Gastrocnemius medialis (tissue), 4 donors: ENCODE data around the gene ANTKMT. TPM values are rescaled to one million over a fixed set of nuclear protein-coding genes. Genes with fewer than 3 reads are reported as not detected.

Experiments used
- ATAC-seq, 2 donors: fragments of 150-250 bp; one replicate each; pipeline ENCODE4 v1.9.1; 2016
- DNase-seq, 2 donors: peaks; one replicate each; pipeline ENCODE4 v3.0.0-alpha.2; 2019
- H3K27ac ChIP-seq, 4 donors: fragments of 200-600 bp; sonication (generic); 1 replicate in 1 of 4; 2 replicates in 3 of 4; pipeline ENCODE4 v1.5.1; 2016 to 2018; ENCODE audit warnings: mild to moderate bottlenecking in 2 of 4, moderate library complexity in 1 of 4
- H3K27me3 ChIP-seq, 3 donors: fragments of 200-600 bp; sonication (generic) in 2 of 3; 1 replicate in 1 of 3; 2 replicates in 2 of 3; pipeline versions ENCODE4 v1.5.1 to v1.6.0; 2016 to 2019; ENCODE audit warnings: mild to moderate bottlenecking in 1 of 3, moderate library complexity in 1 of 3
- H3K36me3 ChIP-seq, 2 donors: fragments of 200-600 bp; sonication (generic) in 1 of 2; one replicate each; pipeline ENCODE4 v1.5.1; 2017 to 2018
- H3K4me1 ChIP-seq, 2 donors: fragments of 200-600 bp; sonication (generic) in 1 of 2; one replicate each; pipeline ENCODE4 v1.5.1; 2016 to 2017; ENCODE audit warnings: mild to moderate bottlenecking in 2 of 2
- H3K4me3 ChIP-seq, 4 donors: fragments of 200-600 bp; sonication (generic) in 3 of 4; 1 replicate in 1 of 4; 2 replicates in 3 of 4; pipeline ENCODE4 v1.5.1; 2016 to 2019; ENCODE audit warnings: mild to moderate bottlenecking in 2 of 4
- H3K9me3 ChIP-seq, 3 donors: fragments of 200-600 bp; sonication (generic) in 2 of 3; 1 replicate in 1 of 3; 2 replicates in 2 of 3; pipeline ENCODE4 v1.5.1; 2016 to 2019
- POLR2A ChIP-seq, 2 donors: fragments of 450-650 bp; IDR thresholded peaks; one replicate each; pipeline ENCODE4 v1.6.1; 2017; ENCODE audit warnings: antibody characterized with exemption in 2 of 2, mild to moderate bottlenecking in 2 of 2, moderate library complexity in 2 of 2
- in situ Hi-C, 4 donors: fragments of 200-750 bp; cut with MboI; loops; one replicate each; pipeline versions ENCODE4 v1.15.0 to v1.8.0; 2017; ENCODE audit warnings: low sequenced_read_pairs in 4 of 4
- intact Hi-C: fragments of 100-400 bp; cut with DNase I; formaldehyde crosslinking; loops from one replicate; pipeline ENCODE4 v1.15.1; 2023; ENCODE audit warnings: low total_unique reads
- total RNA-seq, 4 donors: library from RNA; depleted of rRNA; stranded (reverse); fragments of >200 nt; gene quantifications; one replicate each; pipeline versions ENCODE4 v1.1.0 to v1.2.3, GENCODE V29; 2016
- TF ChIP-seq, protein P1 (sequence below), 5 experiments: fragments of 450-650 bp in 3 of 5; fragments of 200-600 bp in 2 of 5; sonication (generic) in 2 of 5; IDR thresholded peaks in 4 of 5; conservative IDR thresholded peaks in 1 of 5; 1 replicate in 4 of 5; 2 replicates in 1 of 5; pipeline ENCODE4 v1.5.1; 2016 to 2019; ENCODE audit warnings: antibody characterized with exemption in 5 of 5, mild to moderate bottlenecking in 3 of 5, moderate library complexity in 3 of 5

Gene ANTKMT
- total RNA-seq, 4 donors from 2014 or later, result 20.9 to 84.0 (median 38.7) TPM

DNA sequence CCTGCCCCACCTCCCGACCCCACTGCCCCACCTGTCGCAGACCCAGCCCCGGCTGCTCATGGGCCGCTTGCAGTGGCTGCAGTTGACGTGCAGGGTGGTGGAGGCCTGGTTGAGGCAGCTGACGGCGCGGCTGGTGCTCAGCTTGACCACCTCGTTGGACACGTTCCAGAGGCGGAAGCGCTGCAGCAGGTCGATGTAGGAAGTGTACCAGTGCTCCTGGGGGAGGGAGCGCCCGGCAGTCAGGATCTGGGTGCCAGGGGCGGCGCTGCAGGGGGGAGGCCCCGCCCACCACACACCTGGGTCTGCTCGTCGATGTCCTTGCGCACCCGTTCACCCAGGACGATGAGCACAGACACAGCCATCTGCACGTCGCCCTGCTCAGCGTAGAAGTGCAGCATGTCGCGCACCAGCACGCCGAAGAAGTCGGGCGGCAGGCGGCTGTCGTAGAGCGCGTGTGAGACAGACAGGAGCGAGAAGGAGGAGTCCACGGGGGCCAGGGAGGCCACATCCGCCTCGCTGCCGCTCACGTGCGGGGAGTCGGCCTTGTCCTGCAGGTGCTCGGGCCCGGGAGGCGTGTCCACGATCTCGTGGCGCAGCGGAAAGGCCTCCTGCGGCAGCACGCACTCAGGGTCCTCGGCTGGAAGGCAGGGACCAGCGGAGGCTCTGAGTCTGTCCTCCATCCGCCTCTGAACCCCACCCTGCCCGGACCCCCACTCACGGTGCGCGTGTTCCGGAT lies 35.8 kb upstream of the ANTKMT start:
- H3K4me1 ChIP-seq, result peaks cover 40 to 61% of the 10 kb centered on the region in 2 donors
- TF ChIP-seq POLR2A (IDR thresholded peaks at IDR 0.05), result no peak
- TF ChIP-seq, protein P1, sequence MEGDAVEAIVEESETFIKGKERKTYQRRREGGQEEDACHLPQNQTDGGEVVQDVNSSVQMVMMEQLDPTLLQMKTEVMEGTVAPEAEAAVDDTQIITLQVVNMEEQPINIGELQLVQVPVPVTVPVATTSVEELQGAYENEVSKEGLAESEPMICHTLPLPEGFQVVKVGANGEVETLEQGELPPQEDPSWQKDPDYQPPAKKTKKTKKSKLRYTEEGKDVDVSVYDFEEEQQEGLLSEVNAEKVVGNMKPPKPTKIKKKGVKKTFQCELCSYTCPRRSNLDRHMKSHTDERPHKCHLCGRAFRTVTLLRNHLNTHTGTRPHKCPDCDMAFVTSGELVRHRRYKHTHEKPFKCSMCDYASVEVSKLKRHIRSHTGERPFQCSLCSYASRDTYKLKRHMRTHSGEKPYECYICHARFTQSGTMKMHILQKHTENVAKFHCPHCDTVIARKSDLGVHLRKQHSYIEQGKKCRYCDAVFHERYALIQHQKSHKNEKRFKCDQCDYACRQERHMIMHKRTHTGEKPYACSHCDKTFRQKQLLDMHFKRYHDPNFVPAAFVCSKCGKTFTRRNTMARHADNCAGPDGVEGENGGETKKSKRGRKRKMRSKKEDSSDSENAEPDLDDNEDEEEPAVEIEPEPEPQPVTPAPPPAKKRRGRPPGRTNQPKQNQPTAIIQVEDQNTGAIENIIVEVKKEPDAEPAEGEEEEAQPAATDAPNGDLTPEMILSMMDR (IDR thresholded peaks at IDR 0.05 in 4 of 5, conservative IDR thresholded peaks at IDR 0.05 in 1 of 5), result no peak
- ATAC-seq (no peak), DNase-seq (peak in 1 of 2 donors; percentile 32)
- peak overlapping the region in 2 of 4 donors; percentile 73 to 87 for H3K27ac ChIP-seq
- H3K9me3 ChIP-seq, result no peaks in the 10 kb centered on the region
- peak overlapping the region; percentile 84 to 87 (median 86) for H3K4me3 ChIP-seq
- no peaks in the 10 kb centered on the region for H3K27me3 ChIP-seq
- in situ Hi-C loops (no loop called here), intact Hi-C loops (loop anchor here (10.0 kb wide), 1 partner anchor 620 kb away; the partner anchor contains the start of gene UBE2I)
- H3K36me3 ChIP-seq, result peaks cover 0 to 33% of the 10 kb centered on the region in 2 donors

DNA sequence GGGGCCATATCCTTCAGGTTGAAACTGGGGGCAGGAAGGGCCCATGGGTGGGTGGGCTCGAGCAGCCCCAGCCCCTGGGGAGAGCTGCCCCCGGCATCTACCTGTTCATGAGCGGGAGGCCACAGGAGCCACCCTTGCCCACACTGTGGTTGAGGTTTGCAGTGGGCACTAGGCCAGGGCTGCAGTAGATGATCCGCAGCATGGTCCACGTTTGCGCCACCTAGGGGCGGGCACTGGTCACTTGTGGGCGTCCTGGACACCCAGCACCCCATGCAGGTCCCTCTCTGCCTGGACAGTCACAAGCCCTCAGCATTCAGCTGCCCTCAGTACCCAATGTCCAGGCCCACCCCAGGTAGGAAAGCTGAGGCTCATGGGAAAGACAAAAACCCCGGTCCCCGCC lies 35.0 kb upstream of the ANTKMT start:
- no peak overlapping the region for H3K4me3 ChIP-seq
- H3K9me3 ChIP-seq, result no peaks in the 10 kb centered on the region
- no peaks in the 10 kb centered on the region for H3K27me3 ChIP-seq
- intact Hi-C loops (loop anchor here (10.0 kb wide), 1 partner anchor 619 kb away; the partner anchor contains the start of gene UBE2I), in situ Hi-C loops (no loop called here)
- no peak for ATAC-seq
- H3K36me3 ChIP-seq, result peaks cover 0 to 33% of the 10 kb centered on the region in 2 donors
- peaks cover 37 to 61% of the 10 kb centered on the region in 2 donors for H3K4me1 ChIP-seq
- no peak overlapping the region for H3K27ac ChIP-seq
- TF ChIP-seq, protein P1 (IDR thresholded peaks at IDR 0.05 in 4 of 5, conservative IDR thresholded peaks at IDR 0.05 in 1 of 5), result peak in 3 of 5 experiments; percentile 12 to 36 (median 22)
- no peak for TF ChIP-seq POLR2A (IDR thresholded peaks at IDR 0.05)
- peak in 1 of 2 donors; percentile 39 for DNase-seq

DNA sequence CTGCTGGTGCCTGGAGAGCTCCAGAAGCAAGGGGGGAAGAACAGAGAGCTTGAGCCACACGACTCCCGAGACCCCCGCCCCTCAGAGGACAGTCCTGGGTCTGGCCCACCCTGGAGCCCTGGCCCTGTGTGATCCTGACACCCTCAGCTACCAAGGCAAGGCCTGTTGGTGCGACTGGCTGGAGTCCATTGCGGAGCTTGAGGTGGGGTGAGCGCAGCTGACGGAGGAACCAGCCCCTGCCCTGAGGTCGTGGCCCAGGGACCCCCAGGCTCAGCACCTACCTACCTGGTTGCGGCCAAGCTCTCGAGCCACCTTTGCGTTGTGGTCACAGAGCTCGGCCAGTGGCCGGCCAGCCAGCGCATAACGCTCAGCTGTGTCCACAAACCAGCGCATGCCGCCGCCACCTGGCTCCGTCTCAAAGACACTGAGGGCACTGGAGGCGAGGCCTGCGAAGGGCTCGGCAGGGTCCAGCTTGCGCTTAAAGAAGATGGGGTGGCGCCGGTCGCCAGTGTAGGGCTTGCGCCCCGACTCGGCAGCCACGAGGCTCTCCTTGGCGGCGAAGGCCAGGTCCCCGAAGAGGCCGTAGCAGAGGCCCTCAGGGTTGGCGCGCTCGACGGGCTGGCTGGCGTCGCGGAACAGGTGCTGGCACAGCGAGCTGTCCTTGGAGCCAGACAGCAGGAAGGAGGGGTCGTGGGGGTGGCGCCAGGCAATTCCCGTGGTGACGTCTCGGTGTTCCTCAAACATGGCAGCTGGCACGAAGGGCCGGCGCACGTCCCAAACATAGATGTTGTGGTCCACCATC lies 34.3 kb upstream of the ANTKMT start:
- in situ Hi-C loops (no loop called here), intact Hi-C loops (loop anchor here (10.0 kb wide), 1 partner anchor 618 kb away; the partner anchor contains the start of gene UBE2I)
- no peaks in the 10 kb centered on the region for H3K9me3 ChIP-seq
- H3K4me3 ChIP-seq, result no peak overlapping the region
- DNase-seq, result no peak
- H3K4me1 ChIP-seq, result peaks cover 31 to 54% of the 10 kb centered on the region in 2 donors
- TF ChIP-seq, protein P1 (IDR thresholded peaks at IDR 0.05 in 4 of 5, conservative IDR thresholded peaks at IDR 0.05 in 1 of 5), result no peak
- TF ChIP-seq POLR2A (IDR thresholded peaks at IDR 0.05), result no peak
- ATAC-seq, result no peak
- no peak overlapping the region for H3K27ac ChIP-seq
- H3K36me3 ChIP-seq, result peaks cover 0 to 29% of the 10 kb centered on the region in 2 donors
- H3K27me3 ChIP-seq, result peaks cover 0 to 4% (median 2%) of the 10 kb centered on the region in 3 donors

DNA sequence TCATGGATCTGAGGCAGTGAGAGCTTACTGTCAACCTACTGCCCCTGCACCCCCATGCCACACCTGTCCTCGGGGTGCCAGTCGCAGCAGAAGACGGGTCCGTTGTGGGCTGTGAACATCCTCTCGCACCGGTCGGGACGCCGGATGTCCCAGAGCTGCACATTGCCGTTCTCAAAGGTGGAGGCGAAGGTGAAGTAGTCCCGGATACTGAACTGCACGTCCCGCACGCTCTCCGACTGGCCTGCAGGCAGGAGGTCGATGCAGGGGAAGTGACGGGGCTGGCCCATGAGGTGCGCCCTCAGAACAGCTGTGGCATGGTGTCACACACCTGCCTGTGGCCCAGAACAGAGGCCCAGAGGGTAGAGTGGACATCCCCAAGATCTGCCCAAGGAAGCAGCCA lies 33.4 kb upstream of the ANTKMT start:
- peaks cover under 1 to 11% (median 10%) of the 10 kb centered on the region in 3 donors for H3K27me3 ChIP-seq
- H3K4me1 ChIP-seq, result peaks cover 25 to 46% of the 10 kb centered on the region in 2 donors
- DNase-seq, result no peak
- intact Hi-C loops (loop anchor here (10.0 kb wide), 1 partner anchor 617 kb away; the partner anchor contains the start of gene UBE2I), in situ Hi-C loops (no loop called here)
- H3K9me3 ChIP-seq, result no peaks in the 10 kb centered on the region
- TF ChIP-seq, protein P1 (IDR thresholded peaks at IDR 0.05 in 4 of 5, conservative IDR thresholded peaks at IDR 0.05 in 1 of 5), result no peak
- TF ChIP-seq POLR2A (IDR thresholded peaks at IDR 0.05), result no peak
- H3K27ac ChIP-seq, result no peak overlapping the region
- H3K36me3 ChIP-seq, result peaks cover 0 to 20% of the 10 kb centered on the region in 2 donors
- ATAC-seq, result no peak
- H3K4me3 ChIP-seq, result no peak overlapping the region
